ENCODE measurements around the gene SEMA7A. TPM values are rescaled to one million over a fixed set of nuclear protein-coding genes. Genes with fewer than 3 reads are reported as not detected.

The SEMA7A gene
- total and polyA plus RNA-seq, 11 donors = 0.53 to 7.5 (median 1.8) TPM

DNA sequence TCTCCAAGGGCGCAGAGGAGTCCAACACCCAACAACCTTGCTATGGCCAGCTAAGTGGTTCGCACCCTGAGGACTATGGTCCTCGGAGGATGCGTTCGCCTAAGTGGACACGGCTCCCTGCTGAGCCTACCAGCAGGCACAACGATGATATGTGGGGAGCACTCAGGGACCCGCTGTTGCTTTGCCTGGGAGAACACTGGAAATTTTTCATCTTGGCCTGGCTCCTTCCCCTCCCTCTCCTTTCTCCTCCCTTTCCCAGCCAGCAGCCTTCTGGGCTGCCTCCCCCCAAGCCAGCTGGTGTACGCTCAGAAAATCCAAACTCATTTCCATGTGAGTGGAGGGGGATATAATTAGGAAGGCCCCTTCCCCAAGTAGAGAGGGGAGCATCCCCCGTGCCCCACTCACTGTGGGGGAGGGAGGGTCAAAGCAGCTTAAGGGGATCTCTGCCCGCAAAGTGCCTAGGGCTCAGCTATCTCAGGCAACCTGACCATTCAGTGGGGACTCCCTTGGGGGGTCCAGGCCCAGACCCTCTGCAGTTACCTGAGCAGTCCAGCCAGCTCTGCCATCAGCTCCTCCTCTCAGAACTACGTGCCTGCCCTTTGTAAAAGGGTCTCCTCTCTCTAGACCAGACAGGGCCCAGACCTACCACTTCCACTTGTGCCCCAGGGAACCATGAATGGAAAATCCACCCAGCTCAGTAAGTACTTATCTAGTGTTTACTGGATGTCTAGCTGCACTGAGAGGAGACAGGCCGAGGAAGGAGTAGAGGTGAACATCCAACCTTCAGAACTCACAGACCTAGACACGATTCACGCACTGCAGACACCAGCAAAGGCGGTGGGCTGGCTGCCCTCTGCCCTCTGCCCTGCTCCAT, 742 bp upstream of the SEMA7A start:
- Histone ChIP-seq H3K9me3 (no peaks in the 10 kb centered on the region), H3K27ac (peak overlapping the region in 10 of 12 donors; percentile 31 to 79 (median 63)), H3K27me3 (peaks cover 0 to 13% (median 4%) of the 10 kb centered on the region in 9 donors), H3K4me1 (peaks cover 0 to 31% (median 15%) of the 10 kb centered on the region in 12 donors), H3K36me3 (no peaks in the 10 kb centered on the region), H3K4me3 (peak overlapping the region; percentile 50 to 94 (median 82))
- peak in 3 of 4 donors; percentile 1 to 5 (median 1) for ATAC-seq
- WGBS, 4 donors = 66 to 77% (median 70%) methylated on average over 13 to 16 of the region's 16 CpGs
- intact Hi-C loops (cut with DNase I) = loop anchor here in 1 of 10 donors (5.0 kb wide), 1 partner anchor 333 kb away; no protein-coding TSS in a partner anchor
- no peak for TF ChIP-seq CTCF (IDR thresholded peaks at IDR 0.05)
- no peak for TF ChIP-seq POLR2A (IDR thresholded peaks at IDR 0.05)
- peak in 1 of 5 donors; percentile 27 for DNase-seq

GRCh38 chr15:74432968-74433591, 678 bp downstream of the SEMA7A start:
- peaks cover 0 to 13% (median 4%) of the 10 kb centered on the region in 9 donors for H3K27me3 ChIP-seq
- ATAC-seq (no peak), DNase-seq (no peak)
- H3K4me1 ChIP-seq = peaks cover 0 to 45% (median 15%) of the 10 kb centered on the region in 12 donors
- intact Hi-C loops (cut with DNase I) = no loop called here
- TF ChIP-seq CTCF (IDR thresholded peaks at IDR 0.05) (no peak), POLR2A (IDR thresholded peaks at IDR 0.05) (no peak)
- 0 to 2% (median 1%) methylated on average over 1 to 64 of the region's 64 CpGs for WGBS, 4 donors
- H3K27ac ChIP-seq = peak overlapping the region in 8 of 12 donors; percentile 43 to 77 (median 70)
- no peaks in the 10 kb centered on the region for H3K9me3 ChIP-seq
- peak overlapping the region; percentile 50 to 94 (median 82) for H3K4me3 ChIP-seq
- no peaks in the 10 kb centered on the region for H3K36me3 ChIP-seq

- Histone ChIP-seq H3K4me3 (peak overlapping the region; percentile 50 to 94 (median 82)), H3K4me1 (peaks cover 0 to 45% (median 15%) of the 10 kb centered on the region in 12 donors), H3K27ac (no peak overlapping the region), H3K9me3 (no peaks in the 10 kb centered on the region), H3K27me3 (peaks cover 0 to 13% (median 4%) of the 10 kb centered on the region in 9 donors), H3K36me3 (no peaks in the 10 kb centered on the region)
- TF ChIP-seq POLR2A (IDR thresholded peaks at IDR 0.05) (no peak), CTCF (IDR thresholded peaks at IDR 0.05) (no peak)
- intact Hi-C loops (cut with DNase I) = no loop called here
- ATAC-seq = no peak
- DNase-seq = no peak
- 27 to 32% (median 31%) methylated on average over 21 of the region's 21 CpGs for WGBS, 4 donors
Measured at GRCh38 chr15:74432271-74432967, 1.3 kb downstream of the SEMA7A start.
